HG03432 (cell line): ENCODE data around the gene RIMKLB.
"Not testable (repeated sequence)": the region's sequence is repeated elsewhere in the genome, so short reads cannot be mapped to it uniquely, and the experiment has no call there.

ENCODE experiments used
- ATAC-seq: cut with Tn5 transposase; IDR thresholded peaks from one replicate; pipeline ENCODE4 v1.9.1; 2021; ENCODE audit warnings: mild to moderate bottlenecking, moderate library complexity; ENCODE audit not compliant: unreplicated experiment

RIMKLB gene

DNA sequence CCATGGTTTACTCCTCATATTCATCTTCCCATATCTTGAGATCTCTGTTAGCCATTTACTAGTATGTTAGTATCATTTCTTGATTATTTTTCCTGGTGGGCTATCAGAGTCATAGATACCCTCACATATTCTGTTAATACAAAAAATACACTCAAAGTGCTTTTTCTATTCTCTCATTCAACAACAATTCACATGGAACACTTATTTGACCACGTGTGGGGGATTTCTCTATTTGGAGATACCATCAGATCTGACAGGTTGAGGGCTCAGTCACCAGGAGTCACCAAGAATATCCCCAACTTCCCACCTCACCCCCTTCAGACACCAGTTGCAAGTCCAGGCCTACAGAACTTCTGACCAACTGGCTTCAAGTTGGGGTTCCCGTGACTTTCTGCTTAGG, 72.7 kb downstream of the RIMKLB start:
- ATAC-seq, result no peak

DNA sequence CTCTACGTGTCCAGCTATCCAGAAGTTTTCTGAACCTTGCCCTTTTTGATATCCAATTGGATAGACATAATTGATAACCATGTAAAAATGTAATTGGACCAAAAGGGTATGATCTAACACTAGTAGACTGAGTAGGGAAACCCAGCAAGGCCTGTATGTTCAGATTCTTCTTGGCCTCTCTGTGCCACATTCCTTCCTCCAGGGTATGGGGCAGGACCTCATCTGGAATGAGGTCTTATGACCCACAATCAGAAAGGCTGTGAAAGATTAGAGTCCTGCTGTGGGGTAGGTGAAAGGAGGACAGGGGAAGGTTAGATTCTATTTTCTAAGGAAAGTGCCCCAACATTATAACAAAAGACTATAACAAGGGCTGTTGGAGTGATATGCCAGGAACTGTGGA, 73.3 kb downstream of the RIMKLB start:
- ATAC-seq, result no peak

DNA sequence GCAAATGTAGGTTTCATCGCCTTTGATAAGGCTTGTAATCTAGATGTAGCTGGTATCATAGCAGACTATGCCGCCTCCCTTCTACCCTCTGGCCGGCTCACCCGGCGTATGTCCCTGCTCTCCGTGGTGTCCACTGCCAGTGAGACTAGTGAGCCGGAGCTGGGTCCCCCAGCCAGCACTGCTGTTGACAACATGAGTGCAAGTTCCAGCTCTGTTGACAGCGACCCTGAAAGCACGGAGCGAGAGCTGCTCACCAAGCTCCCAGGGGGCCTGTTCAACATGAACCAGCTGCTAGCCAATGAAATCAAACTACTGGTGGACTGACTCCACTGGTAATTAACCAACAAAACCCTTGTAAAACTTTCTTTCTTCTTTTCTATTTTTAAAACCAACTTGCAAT, 75.7 kb downstream of the RIMKLB start:
- no peak for ATAC-seq

DNA sequence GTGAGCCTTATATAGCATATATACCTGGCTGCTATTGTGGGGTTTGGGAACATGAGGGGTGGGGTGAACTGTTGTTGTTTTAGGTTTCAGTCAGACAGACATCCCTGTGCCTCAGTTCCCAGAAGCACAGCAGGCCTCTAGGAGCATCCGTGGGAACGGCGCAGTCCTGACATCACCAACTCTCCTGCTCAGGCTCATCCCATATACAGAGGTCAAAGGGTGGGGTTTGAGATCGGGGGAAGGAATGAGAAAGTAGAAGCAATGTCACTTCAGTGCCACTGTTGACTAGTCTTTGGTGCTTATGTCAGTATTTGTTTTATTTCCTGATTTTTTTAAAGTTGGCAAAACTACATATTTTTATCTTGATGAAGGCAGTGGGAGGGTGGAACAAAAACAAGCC, 81.5 kb downstream of the RIMKLB start:
- ATAC-seq, result no peak

DNA sequence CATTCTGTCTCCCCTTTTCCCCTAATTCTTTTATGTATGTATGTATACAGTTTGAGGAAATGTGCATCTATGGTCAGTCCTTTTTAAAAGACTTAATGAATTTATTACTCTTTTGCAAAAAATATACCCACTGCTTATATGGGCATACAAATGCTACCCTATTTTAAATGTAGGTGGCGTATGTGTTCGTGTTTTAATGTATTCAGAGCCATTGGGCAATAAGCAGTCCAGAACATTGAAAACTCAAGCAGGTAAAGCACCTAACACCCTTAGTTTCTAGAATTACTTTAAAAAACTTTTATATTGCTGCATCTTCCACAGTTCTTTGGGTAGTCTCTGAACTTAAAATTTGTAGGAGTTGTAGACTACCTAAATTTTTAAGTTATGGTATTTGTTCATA, 82.1 kb downstream of the RIMKLB start:
- ATAC-seq, result no peak

DNA sequence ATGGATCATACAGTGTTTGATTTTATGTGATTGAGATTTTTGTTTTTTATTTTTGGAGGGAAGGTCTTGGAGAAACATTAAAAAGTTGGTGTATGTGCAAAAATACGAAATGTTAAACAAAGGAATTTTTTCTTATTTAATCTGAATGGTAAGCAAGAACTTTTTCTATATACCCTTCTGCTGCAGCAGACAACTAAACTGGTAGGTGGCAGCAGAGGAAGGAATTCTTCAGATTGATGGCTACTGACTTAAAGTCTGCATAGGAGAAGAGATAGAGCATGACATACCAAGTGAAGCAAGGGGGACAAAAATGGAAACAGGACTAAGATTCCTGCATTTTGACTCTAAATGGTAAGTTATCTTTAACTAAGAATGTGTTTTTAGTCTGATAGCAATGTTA, 82.6 kb downstream of the RIMKLB start:
- ATAC-seq, result no peak

DNA sequence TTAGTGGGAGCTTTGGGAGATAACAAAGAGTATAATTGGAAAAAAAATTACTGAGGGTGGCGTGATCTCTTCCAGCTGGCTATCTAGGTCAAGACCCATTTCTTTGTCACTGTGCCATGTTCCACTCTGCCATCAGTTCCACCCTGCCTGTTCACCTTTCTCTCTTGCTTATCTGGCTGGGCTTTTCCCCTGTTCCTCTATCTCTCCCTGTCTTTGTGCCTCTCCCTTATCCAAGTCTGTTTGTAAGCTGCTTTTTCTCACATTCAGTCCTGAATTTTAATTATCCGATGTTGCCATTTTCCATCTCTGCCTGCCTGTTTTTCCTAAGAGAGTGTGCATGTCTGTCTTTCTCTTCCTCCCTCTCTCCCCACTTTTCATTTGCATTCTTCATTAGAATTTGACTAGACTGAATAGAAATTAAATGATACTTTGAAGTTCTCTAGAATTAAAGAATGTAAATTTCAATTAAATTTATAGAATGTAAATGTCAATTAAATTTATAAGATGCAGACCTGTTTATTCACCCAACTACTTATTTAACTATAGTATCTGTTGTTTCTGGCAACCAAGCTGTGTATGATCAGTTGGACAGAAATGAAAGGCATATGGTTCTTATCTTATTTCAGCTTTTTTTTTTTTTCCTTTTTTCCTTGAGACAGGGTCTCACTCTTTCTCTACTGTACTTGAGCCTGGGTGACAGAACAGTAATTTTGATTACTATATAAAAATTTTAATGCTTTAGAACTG, 83.8 kb downstream of the RIMKLB start:
- ATAC-seq, result no peak

DNA sequence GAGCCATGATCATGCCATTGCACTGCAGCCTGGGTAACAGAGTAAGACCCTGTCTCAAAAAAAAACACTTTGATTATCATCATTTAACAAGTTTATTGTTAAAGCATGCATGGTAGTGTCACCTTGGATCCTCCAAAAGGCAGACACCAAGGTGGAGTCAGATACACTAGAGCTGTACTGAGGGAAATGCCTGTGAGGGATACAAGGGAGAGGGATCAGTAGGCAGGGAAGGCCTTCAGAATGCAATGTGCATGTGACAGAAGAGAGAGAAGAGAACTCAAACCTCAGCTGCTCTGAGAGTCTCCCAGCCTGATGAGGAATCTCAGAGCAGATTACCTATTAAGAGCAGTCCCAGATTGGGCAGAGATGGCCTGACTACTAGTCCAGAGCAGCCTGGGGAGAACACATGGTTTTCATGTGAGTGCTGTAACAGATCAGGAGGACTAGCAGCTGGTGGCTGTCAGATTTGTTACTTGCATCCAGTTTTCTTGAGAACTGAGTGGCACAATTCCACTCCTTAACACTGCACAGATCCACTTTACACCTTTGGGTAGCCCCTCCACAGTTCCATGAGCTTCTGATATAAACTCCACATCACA, 86.6 kb downstream of the RIMKLB start:
- ATAC-seq, result no peak

DNA sequence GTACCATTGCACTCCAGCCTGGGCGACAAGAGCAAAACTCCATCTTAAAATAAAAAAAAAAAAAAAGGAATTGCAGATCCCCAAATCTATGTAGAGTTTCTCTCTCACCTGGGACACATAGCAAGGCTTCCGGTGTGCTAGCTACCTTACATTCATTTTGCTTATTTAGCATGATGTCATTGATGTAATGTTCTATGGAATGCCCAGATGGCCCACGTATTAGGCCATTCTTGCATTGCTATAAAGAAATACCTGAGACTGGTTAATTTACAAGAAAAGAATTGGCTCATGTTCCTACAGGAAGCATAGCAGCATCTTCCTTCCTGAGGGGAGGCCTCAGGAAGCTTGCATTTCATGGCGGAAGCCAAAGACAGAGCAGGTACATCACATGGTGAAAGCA, 87.7 kb downstream of the RIMKLB start:
- no peak for ATAC-seq

DNA sequence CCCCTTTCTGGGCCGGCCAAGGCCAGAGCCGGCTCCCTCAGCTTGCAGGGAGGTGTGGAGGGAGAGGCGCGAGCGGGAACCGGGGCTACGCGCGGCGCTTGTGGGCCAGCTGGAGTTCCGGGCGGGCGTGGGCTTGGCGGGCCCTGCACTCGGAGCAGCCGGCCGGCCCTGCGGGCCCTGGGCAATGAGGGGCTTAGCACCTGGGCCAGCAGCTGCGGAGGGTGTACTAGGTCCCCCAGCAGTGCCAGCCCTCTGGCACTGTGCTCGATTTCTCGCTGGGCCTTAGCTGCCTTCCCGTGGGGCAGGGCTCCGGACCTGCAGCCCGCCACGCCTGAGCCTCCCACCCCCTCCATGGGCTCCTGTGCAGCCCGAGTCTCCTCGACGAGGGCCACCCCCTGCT, 89.4 kb downstream of the RIMKLB start:
- ATAC-seq, result not testable (repeated sequence)

DNA sequence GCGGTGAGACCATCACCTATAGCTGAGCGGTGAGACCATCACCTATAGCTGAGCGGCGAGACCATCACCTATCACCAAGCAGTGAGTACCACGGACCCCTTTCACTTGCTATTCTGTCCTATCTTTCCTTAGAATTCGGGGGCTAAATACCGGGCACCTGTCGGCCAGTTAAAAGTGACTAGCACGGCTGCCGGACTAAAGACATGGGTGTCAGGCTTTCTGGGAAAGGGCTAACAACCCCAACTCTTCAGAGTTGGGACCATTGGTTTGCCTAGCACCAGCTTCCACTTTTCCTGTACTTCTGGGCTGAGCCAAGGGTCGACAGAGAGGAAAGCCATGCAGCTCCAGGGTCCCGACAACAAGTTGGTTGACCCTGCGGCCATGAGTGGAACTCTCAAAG, 90.9 kb downstream of the RIMKLB start:
- not testable (repeated sequence) for ATAC-seq

DNA sequence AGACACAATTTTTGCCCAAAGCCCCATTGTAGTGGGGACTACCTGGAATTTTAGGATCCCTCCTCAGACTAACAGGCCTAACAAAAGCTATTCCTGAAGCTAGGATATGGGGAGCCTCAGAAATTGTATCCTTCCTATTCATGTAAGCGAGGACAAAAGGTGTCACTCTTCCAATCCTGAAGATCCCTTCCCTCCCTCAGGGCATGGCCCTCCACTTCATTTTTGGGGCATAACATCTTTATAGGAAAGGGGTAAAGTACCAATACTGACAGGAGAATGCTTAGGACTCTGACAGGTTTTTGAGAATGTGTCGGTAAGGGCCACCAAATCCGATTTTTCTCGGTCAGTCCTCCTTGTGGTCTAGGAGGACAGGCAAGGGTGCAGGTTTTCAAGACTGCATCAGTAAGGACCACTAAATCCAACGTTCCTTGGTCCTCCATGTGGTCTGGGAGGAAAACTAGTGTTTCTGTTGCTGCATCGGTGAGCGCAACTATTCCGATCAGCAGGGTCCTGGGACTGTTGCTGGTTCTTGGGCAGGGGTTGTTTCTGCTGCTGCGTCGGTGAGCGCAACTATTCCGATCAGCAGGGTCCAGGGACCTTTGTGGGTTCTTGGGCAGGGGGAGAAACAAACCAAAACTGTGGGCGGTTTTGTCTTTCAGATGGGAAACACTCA, 91.7 kb downstream of the RIMKLB start:
- ATAC-seq, result not testable (repeated sequence)

DNA sequence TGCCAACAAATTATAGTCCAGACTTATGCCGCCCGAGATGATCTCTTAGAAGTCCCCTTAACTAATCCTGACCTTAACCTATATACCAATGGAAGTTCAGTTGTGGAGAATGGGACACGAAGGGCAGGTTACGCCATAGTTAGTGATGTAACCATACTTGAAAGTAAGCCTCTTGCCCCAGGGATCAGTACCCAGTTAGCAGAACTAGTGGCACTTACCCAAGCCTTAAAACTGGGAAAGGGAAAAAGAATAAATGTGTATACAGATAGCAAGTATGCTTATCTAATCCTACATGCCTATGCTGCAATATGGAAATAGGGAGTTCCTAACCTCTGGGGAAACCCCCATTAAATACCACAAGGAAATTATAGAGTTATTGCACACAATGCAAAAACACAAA, 95.4 kb downstream of the RIMKLB start:
- not testable (repeated sequence) for ATAC-seq

DNA sequence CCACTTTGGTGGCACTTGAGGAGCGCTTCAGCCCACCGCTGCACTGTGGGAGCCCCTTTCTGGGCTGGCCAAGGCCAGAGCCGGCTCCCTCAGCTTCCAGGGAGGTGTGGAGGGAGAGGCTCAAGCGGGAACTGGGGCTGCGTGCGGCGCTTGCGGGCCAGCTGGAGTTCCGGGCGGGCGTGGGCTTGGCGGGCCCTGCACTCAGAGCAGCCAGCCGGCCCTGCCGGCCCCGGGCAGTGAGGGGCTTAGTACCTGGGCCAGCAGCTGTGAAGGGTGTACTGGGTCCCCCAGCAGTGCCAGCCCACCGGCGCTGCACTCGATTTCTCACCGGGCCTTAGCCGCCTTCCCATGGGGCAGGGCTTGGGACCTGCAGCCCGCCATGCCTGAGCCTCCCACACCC, 96.8 kb downstream of the RIMKLB start:
- ATAC-seq, result not testable (repeated sequence)

DNA sequence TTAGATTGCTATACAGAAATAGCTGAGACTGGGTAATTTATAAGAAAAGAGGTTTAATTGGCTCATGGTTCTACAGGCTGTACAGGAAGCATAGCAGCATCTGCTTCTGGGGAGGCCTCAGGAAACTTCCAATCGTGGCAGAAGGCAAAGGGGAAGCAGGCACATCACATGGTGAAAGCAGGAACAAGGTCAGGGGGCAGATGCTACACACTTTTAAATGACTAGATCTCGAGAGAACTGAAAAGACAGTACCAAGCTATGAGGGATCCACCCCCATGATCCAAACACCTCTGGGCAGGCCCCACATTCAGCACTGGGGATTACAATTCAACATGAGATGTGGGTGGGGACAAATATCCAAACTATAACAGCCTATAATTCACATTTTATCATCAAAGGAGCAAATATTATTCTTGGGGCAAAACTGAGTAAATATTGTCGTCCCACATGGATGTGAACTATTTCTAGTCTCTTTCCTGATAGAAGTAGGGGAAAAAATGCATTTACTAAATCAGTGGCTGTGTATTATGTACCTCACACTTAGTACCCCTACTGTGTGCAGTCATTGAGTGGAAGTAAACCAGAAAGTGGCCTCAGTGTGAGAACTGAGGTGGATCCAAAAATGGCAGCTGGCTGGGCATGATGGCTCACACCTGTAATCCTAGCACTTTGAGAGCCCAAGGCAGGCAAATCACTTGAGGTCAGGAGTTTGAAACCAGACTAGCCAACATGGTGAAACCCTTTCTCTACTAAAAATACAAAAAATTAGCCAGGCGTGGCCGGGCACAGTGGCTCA, 99.2 kb downstream of the RIMKLB start:
- ATAC-seq, result no peak

DNA sequence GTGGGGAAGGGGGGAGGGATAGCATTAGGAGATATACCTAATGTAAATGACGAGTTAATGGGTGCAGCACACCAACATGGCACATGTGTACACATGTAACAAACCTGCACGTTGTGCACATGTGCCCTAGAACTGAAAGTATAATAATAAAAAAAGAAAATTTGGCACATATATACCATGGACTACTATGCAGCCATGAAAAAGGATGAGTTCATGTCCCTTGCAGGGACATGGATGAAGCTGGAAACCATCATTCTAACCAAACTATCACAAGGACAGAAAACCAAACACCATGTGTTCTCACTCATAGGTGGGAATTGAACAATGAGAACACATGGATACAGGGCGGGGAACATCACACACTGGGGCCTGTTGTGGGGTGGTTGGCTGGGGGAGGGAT, 103.4 kb downstream of the RIMKLB start:
- ATAC-seq, result not testable (repeated sequence)

DNA sequence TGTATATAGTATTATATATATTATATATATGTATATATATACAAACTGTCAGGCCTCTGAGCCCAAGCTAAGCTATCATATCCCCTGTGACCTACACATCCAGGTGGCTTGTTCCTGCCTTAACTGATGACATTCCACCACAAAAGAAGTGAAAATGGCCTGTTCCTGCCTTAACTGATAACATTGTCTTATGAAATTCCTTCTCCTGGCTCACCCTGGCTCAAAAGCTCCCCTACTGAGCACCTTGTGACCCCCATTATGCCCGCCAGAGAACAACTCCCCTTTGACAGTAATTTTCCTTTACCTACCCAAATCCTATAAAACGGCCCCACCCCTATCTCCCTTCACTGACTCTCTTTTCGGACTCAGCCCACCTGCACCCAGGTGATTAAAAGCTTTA, 107.0 kb downstream of the RIMKLB start:
- not testable (repeated sequence) for ATAC-seq

DNA sequence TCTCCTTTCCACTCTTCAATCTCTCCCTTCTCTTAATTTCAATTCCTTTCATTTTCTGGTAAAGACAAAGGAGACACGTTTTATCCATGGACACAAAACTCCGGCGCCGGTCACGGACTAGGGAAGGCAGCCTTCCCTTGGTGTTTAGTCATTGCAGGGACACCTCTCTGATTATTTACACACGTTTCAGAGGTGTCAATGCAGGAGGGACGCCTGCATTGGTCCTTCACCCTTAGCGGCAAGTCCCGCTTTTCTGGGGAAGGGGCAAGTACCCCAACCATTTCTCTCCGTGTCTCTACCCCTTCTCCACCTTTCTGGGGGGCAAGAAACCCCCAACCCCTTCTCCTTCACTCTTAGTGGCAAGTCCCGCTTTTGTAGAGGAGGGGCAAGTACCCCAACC, 107.7 kb downstream of the RIMKLB start:
- not testable (repeated sequence) for ATAC-seq

DNA sequence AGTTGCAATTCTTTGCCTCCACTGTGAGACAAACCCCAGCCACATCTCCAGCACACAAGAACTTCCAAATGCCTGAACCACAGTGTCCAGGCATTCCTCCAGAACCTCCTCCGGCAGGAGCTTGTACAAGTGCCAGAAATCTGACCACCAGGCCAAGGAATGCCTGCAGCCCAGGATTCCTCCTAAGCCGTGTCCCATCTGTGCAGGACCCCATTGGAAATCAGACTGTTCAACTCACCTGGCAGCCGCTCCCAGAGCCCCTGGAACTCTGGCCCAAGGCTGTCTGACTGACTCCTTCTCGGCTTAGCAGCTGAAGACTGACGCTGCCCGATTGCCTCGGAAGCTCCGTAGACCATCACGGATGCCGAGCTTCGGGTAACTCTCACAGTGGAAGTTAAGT, 109.3 kb downstream of the RIMKLB start:
- ATAC-seq, result not testable (repeated sequence)

DNA sequence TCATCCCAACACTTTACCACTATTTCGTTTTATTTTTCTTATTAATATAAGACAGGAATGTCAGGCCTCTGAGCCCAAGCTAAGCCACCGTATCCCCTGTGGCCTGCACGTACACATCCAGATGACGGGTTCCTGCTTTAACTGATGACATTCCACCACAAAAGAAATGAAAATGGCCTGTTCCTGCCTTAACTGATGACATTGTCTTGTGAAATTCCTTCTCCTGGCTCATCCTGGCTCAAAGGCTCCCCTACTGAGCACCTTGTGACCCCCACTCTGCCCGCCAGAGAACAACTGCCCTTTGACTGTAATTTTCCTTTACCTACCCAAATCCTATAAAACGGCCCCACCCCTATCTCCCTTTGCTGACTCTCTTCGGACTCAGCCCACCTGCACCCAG, 112.3 kb downstream of the RIMKLB start:
- ATAC-seq, result not testable (repeated sequence)

DNA sequence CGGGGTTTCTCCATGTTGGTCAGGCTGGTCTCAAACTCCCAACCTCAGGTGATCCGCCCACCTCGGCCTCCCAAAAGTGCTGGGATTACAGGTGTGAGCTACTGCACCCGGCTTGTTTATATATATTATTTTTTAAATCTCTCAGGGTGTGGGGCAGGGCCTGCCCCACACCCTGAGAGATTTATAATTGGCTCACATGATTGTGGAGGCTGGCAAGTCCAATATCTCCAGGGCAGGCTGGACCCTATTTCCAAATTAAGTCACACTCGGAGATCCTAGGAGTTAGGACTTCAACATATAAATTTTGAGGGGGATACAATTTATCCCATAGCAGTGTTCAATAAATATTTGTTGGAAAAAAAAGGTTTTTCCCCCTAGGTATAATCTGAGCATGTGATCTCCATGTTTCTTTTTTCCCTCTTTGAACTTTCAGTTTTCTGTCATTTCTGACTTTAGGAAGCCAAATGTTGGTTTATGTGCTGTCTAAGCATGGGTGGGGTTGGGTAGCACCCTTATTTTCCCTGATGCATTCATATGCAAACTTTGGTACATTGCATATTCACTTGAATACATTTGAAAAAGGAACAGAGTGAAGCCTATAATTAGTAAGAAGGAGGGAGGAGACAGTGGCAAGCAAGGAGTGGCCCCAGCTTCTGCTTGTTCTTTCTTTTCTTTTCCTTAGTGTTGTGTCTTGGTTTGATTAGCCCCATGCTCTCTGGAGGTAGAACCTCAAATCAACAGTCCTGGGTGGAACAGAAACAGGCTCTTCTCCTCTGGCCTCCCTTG, 116.0 kb downstream of the RIMKLB start:
- ATAC-seq, result no peak
